Hematopoietic multipotent progenitor cell treated with erythropoietin and hydrocortisone succinate and interleukin-3 and kit ligand, for 4 days (in vitro differentiated cells): ENCODE results near the gene TAF1A.

ENCODE experiments used
- DNase-seq: peaks from one replicate; pipeline ENCODE4 v3.0.0-alpha.2; 2015

The TAF1A gene

DNA sequence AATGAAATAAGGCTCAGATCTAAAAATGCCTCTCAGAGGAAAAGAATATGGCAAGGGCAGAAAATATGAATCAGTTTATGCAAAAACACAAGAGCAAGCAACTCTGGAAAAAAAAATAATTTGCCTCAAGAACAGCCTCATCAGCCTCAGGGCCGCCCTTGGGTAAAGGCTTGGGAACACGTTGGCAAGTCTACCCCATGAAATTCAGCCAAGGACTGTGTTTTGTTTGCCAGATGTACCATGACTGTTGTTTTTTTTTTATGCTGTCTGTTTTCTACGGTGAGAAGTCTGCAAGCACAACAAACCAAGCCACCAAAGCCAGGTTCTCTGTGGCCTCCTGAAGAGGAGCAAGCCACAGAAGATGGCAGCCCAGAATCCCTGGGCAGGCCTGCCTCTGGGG, 59.8 kb downstream of the TAF1A start:
- DNase-seq = no peak

- DNase-seq = no peak
Measured at GRCh38 chr1:222529181-222529580, 60.6 kb downstream of the TAF1A start.

- peak; percentile 70 for DNase-seq
Measured at GRCh38 chr1:222525951-222526350, 63.8 kb downstream of the TAF1A start.

- no peak for DNase-seq
Measured at GRCh38 chr1:222523852-222524251, 65.9 kb downstream of the TAF1A start.

DNA sequence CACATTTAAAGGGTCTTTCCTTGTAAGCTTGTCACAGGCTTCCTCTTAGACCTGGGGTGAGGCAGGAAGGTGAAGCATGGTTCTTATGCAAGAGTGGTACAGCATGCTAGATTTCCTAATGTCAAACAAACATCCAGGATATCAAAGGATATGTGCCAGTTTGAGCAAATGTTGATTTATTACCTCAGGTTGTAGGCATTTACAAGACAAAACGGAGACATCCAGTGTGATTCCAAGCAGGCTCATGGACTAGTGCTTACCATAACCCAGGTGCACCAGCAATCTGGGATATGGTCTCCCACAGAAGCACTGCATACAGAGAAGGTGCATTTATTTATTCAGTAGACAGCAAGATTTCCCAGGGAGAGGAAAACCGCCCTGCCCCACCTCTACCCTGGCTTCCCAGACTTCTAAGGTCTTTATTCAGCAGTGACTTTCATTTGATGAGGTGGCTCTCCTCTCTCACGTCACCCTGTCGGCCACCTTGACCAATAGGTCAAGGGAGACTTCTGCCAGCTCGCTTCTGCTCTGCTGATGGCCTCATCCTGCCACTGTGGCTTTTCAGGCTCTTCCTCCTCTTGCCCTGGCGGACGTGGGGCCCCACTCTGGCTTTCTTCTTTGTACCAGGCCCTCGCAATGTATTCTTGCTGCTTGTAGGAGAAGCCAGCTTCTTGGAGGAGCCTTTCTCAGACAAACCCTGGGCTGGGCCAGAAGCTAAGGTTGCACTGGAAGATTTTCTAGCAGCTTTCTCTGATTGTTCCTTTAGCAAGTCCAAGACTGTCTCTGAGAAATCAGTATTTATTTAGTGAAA, 67.4 kb downstream of the TAF1A start:
- no peak for DNase-seq

DNA sequence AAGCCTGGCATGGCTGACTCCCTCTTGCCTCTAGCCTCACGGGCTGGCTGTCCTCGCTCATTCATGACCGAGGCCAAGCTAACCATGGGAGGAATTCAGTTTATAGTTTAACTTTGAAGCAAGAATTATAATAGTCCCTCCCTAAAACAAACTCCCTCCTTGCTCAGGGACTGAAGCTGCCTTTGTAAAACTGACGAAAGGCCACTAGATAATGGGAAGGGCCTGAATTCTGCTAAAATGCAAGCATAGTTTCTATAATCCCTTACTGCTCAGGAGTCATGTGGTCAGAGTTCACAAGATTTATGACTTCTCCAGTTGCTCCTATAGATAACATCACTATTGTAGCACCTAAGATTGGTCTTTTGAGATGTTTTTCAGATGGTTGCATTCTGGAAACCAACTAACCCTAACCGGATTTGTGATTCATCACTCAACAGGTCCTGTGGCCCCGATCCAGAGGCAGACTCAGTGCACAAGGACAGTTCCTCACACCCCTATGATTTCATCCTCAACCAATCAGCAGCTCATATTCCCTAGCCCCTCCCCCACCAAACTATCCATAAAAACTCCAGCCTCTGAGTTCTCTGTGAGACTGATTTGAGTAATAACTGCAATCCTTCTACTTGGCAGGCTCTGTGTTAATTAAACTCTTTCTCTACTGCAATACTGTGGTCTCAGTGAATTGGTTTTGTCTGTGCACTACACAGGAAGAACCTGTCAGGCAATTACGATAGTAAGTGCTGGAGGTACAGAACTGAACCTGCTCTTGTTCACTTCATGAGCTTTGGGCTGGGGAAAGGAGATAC, 68.2 kb downstream of the TAF1A start:
- DNase-seq = no peak
